Neural crest cell (in vitro differentiated cells): ENCODE data around the gene HIP1. TPM values are rescaled to one million over a fixed set of nuclear protein-coding genes. Genes with fewer than 3 reads are reported as not detected.
"Not testable (repeated sequence)": the region's sequence is repeated elsewhere in the genome, so short reads cannot be mapped to it uniquely, and the experiment has no call there.

Experiments
- DNase-seq: peaks from one replicate; pipeline ENCODE4 v3.0.0; 2021; ENCODE audit warnings: low read depth, mixed read lengths, low spot score
- H3K27ac Mint-ChIP-seq: one replicate; pipeline ENCODE4 v1.8.0; 2021; ENCODE audit warnings: mild to moderate bottlenecking, mixed read lengths; ENCODE audit not compliant: unreplicated experiment
- H3K27me3 Mint-ChIP-seq: 2 replicates; pipeline ENCODE4 v1.8.0; 2021; ENCODE audit warnings: low read depth, mild to moderate bottlenecking, mixed read lengths
- H3K36me3 Mint-ChIP-seq: 2 replicates; pipeline ENCODE4 v1.8.0; 2021; ENCODE audit warnings: low read depth, mild to moderate bottlenecking, mixed read lengths
- H3K4me1 Mint-ChIP-seq: 2 replicates; pipeline ENCODE4 v1.8.0; 2021; ENCODE audit warnings: mixed read lengths
- H3K4me3 Mint-ChIP-seq: one replicate; pipeline ENCODE4 v1.8.0; 2021; ENCODE audit warnings: mild to moderate bottlenecking, mixed read lengths
- H3K9me3 Mint-ChIP-seq: 2 replicates; pipeline ENCODE4 v1.8.0; 2021; ENCODE audit warnings: mixed read lengths
- CTCF ChIP-seq: fragments of 200-600 bp; sonication (generic); conservative IDR thresholded peaks from 2 replicates; pipeline ENCODE4 v1.5.0; 2021; ENCODE audit warnings: antibody characterized with exemption, mild to moderate bottlenecking
- total RNA-seq: library from RNA; stranded (reverse); gene quantifications from 2 replicates; pipeline ENCODE4 v1.2.1, GENCODE V29; 2021

HIP1 gene
- total RNA-seq, 1 donor from 2014 or later, result 87.3 TPM

GRCh38 chr7:75536491-75536890, 202.2 kb downstream of the HIP1 start:
- no peaks in the 10 kb centered on the region for H3K9me3 Mint-ChIP-seq
- peaks cover 12% of the 10 kb centered on the region for H3K36me3 Mint-ChIP-seq
- TF ChIP-seq CTCF, result no peak
- H3K4me3 Mint-ChIP-seq, result no peak overlapping the region
- no peaks in the 10 kb centered on the region for H3K27me3 Mint-ChIP-seq
- H3K27ac Mint-ChIP-seq, result no peak overlapping the region
- no peak for DNase-seq
- H3K4me1 Mint-ChIP-seq, result no peaks in the 10 kb centered on the region

GRCh38 chr7:75534727-75535307, 203.9 kb downstream of the HIP1 start:
- no peak overlapping the region for H3K4me3 Mint-ChIP-seq
- no peaks in the 10 kb centered on the region for H3K9me3 Mint-ChIP-seq
- no peak for TF ChIP-seq CTCF
- H3K27ac Mint-ChIP-seq, result peak overlapping the region; percentile 50
- H3K4me1 Mint-ChIP-seq, result peaks cover 5% of the 10 kb centered on the region
- peaks cover 10% of the 10 kb centered on the region for H3K36me3 Mint-ChIP-seq
- no peak for DNase-seq
- no peaks in the 10 kb centered on the region for H3K27me3 Mint-ChIP-seq

GRCh38 chr7:75533926-75534325, 204.8 kb downstream of the HIP1 start:
- TF ChIP-seq CTCF, result no peak
- Mint-ChIP-seq H3K9me3 (no peaks in the 10 kb centered on the region), H3K27ac (no peak overlapping the region), H3K4me1 (peaks cover 5% of the 10 kb centered on the region), H3K4me3 (no peak overlapping the region), H3K27me3 (no peaks in the 10 kb centered on the region), H3K36me3 (peaks cover 6% of the 10 kb centered on the region)
- DNase-seq, result no peak

- no peak for TF ChIP-seq CTCF
- peaks cover 2% of the 10 kb centered on the region for H3K36me3 Mint-ChIP-seq
- no peaks in the 10 kb centered on the region for H3K27me3 Mint-ChIP-seq
- no peak for DNase-seq
- H3K4me1 Mint-ChIP-seq, result peaks cover 11% of the 10 kb centered on the region
- peak overlapping the region; percentile 41 for H3K4me3 Mint-ChIP-seq
- H3K27ac Mint-ChIP-seq, result no peak overlapping the region
- H3K9me3 Mint-ChIP-seq, result no peaks in the 10 kb centered on the region
Observed at GRCh38 chr7:75532639-75533038, 206.1 kb downstream of the HIP1 start.

GRCh38 chr7:75531359-75531821, 207.4 kb downstream of the HIP1 start:
- H3K27ac Mint-ChIP-seq, result no peak overlapping the region
- no peaks in the 10 kb centered on the region for H3K9me3 Mint-ChIP-seq
- no peaks in the 10 kb centered on the region for H3K27me3 Mint-ChIP-seq
- TF ChIP-seq CTCF, result no peak
- H3K4me1 Mint-ChIP-seq, result peaks cover 20% of the 10 kb centered on the region
- H3K36me3 Mint-ChIP-seq, result peaks cover 2% of the 10 kb centered on the region
- DNase-seq, result no peak
- H3K4me3 Mint-ChIP-seq, result peak overlapping the region; percentile 58

GRCh38 chr7:75527224-75527722, 211.5 kb downstream of the HIP1 start:
- Mint-ChIP-seq H3K36me3 (peaks cover 23% of the 10 kb centered on the region), H3K4me1 (peaks cover 28% of the 10 kb centered on the region), H3K27ac (peak overlapping the region; percentile 31), H3K4me3 (peak overlapping the region; percentile 93)
- H3K9me3 Mint-ChIP-seq, DNase-seq, H3K27me3 Mint-ChIP-seq: not testable (repeated sequence)

- not testable (repeated sequence) for H3K4me3 Mint-ChIP-seq, DNase-seq, H3K27me3 Mint-ChIP-seq, H3K9me3 Mint-ChIP-seq, H3K27ac Mint-ChIP-seq
- peaks cover 47% of the 10 kb centered on the region for H3K36me3 Mint-ChIP-seq
- H3K4me1 Mint-ChIP-seq, result peaks cover 11% of the 10 kb centered on the region
Observed at GRCh38 chr7:75521727-75522126, 217.0 kb downstream of the HIP1 start.

GRCh38 chr7:75518842-75519241, 219.9 kb downstream of the HIP1 start:
- not testable (repeated sequence) for H3K27me3 Mint-ChIP-seq, DNase-seq, H3K4me3 Mint-ChIP-seq, H3K27ac Mint-ChIP-seq, H3K9me3 Mint-ChIP-seq, H3K4me1 Mint-ChIP-seq
- peaks cover 38% of the 10 kb centered on the region for H3K36me3 Mint-ChIP-seq

GRCh38 chr7:75509033-75509432, 229.7 kb downstream of the HIP1 start:
- not testable (repeated sequence) for DNase-seq, H3K4me1 Mint-ChIP-seq, H3K27ac Mint-ChIP-seq, H3K4me3 Mint-ChIP-seq, H3K27me3 Mint-ChIP-seq, H3K9me3 Mint-ChIP-seq, H3K36me3 Mint-ChIP-seq
